Prostate gland (tissue), 2 donors: ENCODE measurements around the gene XCL1.

ENCODE experiments used
- CTCF ChIP-seq, 4 experiments: fragments of 200-600 bp in 2 of 4; fragments of 450-650 bp in 2 of 4; sonication (generic) in 2 of 4; IDR thresholded peaks; 1 replicate in 3 of 4; 2 replicates in 1 of 4; pipeline ENCODE4 v1.5.1; 2016 to 2019; ENCODE audit warnings: antibody characterized with exemption in 4 of 4, mild to moderate bottlenecking in 2 of 4, moderate library complexity in 2 of 4
- POLR2A ChIP-seq: fragments of 450-650 bp; IDR thresholded peaks from one replicate; pipeline ENCODE4 v1.6.1; 2016; ENCODE audit warnings: antibody characterized with exemption, mild to moderate bottlenecking

- TF ChIP-seq CTCF (IDR thresholded peaks at IDR 0.05) = no peak
- no peak for TF ChIP-seq POLR2A
Observed at GRCh38 chr1:168583571-168583970, 7.2 kb downstream of the XCL1 start.
